C1 segment of cervical spinal cord (tissue), 14 donors: ENCODE measurements around the gene CHST15.
"Not testable (repeated sequence)": the region's sequence is repeated elsewhere in the genome, so short reads cannot be mapped to it uniquely, and the experiment has no call there.

ENCODE experiments used
- DNase-seq, 14 donors: peaks; one replicate each; lab custom pipeline; 2025; lab: John Stamatoyannopoulos, UW

Gene CHST15

DNA sequence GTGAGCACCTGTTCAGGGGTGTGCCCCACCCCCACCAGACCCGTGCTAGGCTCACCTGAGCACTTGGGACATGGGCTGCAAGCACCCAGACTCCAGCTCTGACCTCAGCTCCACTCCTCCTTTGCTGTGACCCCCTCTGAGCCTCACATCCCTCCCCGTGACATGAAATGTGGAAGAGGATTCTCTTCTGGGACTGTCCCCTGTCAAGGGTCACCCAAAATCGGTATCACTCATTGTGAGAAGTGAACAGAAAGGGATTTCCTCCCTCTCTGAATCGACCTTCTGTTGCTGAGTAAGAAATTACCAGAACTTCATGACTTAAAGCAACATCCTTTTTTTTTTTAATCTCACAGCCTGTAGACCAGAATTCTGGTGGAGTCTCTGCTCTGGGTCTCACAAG lies 6.2 kb upstream of the CHST15 start:
- no peak for DNase-seq

DNA sequence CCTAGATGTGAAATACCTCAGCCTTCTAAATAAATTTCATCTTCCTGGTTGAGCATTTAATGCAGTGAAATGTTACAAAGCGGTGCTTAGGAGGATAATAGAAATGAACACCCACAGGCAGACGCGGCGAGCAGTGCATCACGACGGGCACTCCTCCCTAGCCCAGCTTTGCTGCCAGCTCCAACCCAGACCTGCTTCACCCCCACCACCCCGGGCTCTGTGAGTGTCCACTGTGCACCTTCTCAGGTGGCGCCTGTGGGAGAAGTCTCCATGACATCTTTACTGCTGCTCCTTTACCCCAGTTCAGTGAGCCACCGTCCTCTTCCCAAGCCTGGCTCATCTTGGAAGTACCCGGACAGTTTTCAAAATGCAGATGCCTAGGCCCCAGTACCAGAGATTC lies 5.2 kb upstream of the CHST15 start:
- no peak for DNase-seq

- DNase-seq: no peak
These were observed 4.5 kb upstream of the CHST15 start for GRCh38 chr10:124097883-124098282.

DNA sequence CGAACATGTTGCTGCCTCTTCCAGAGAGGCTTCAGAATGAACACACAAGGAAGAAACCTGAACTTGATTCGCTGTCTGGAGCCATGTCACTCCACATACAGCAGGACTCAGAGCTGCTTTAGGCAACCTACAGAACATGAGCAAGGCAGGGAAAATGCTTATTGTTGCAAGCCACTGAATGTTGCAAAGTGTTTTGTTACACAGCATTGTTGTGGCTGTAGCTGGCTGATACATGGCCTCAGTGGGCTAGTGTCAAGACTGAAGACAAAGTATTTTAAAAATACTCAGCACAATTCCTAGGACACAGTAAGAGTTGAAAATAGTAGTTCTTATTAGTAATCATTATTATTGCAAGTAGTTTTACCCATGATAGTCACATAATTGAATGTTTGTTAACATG lies 3.1 kb upstream of the CHST15 start:
- no peak for DNase-seq

GRCh38 chr10:124095801-124096200 lies 2.4 kb upstream of the CHST15 start:
- DNase-seq: not testable (repeated sequence)

- DNase-seq: no peak
These were observed 1.7 kb upstream of the CHST15 start for GRCh38 chr10:124095096-124095495.

GRCh38 chr10:124094419-124094785 lies 1.0 kb upstream of the CHST15 start:
- DNase-seq: peak in 7 of 14 donors; percentile 15 to 77 (median 72)

- peak in 8 of 14 donors; percentile 36 to 77 (median 70) for DNase-seq
These were observed 498 bp upstream of the CHST15 start for GRCh38 chr10:124093774-124094418.

DNA sequence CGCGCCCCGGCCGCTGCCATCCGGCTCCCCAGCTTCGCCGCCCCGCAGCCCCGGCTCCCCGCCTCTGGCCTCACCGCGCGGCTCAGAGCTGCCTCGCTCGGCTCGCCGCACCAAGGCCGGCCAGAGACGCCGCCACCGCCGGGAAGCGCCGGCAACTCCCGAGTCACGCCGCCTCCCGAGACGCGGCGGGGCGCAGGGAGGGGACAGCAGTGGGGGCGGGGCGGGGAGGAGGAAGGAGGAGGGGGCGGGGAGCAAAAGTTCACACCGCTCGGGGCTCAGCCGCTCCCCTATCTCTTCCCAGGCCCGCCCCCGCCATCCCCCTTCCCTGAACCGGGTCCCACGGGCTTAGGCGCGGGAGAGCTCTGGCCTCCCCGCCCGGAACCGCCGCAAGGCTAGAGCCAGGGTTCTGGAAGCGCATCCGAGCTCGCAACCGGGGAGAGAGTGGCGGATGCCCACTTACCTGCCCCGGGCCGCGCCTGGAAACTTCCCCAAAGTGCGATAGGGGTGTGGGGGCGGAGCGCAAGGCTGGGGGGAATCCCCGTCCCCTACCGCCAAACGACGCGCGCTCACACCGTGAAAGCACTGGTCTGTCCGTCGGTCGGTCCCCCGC lies 1.0 kb downstream of the CHST15 start:
- DNase-seq: peak in 11 of 14 donors; percentile 22 to 80 (median 72)

DNA sequence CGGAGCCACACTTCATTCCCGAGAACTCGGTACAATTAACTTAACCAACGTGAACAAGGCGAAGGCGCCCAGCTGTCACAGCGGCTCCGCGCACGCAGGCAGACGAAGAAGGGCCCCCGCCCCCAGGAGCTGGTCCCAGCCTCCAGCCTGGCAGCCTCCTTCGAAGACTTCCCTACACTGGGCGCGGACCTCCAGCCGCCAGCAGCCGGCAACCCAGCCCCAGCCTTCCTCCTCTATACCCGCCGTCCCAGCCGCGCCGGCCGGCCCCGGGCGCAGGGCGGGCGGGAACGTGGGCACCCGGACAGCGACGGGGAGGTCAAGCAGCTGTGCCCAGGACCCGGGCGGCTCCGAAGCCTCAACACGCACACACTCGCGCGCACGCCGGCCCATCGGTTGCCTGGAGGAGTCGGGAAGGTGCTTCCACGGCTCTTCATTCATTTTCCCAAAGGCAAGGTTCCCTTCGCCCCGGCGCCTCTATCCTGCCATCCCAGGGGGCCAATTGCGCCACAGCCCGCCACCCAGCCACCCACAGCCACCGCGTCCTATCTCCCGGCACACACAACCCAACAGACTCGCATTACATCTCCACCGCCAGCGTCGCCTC lies 1.6 kb downstream of the CHST15 start:
- DNase-seq: peak in 6 of 14 donors; percentile 15 to 60 (median 52)

DNA sequence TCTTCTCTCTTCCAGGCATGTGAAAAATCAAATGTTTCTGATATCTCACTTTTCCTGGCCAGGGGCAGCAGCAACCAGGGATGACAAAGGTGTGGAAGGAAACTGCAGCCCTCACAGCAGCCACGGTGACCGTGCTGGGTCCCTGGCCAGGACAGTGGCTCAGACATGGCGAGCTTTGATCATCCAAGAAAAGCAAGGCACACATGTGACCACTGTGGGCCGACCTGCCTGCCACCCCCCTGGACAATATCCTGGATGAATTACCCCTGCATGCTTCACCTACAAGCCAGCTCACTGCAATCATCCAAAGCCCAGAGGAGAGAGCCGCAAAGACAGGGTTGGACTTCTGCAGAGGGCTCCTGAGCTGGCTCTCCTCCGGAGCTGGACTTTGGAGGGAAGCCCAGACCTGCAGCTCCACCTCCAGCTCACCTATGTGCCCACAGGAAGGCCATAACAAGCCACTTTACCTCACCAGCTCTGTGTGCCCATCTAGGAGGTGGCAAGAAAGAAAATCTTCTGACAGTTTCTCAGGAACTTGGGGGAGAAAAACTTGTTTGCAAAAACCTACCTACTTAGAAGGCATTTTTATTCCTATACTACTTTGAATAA lies 2.7 kb downstream of the CHST15 start:
- DNase-seq: no peak

- no peak for DNase-seq
These were observed 3.5 kb downstream of the CHST15 start for GRCh38 chr10:124089859-124090258.

GRCh38 chr10:124088915-124089314 lies 4.5 kb downstream of the CHST15 start:
- DNase-seq: no peak

DNA sequence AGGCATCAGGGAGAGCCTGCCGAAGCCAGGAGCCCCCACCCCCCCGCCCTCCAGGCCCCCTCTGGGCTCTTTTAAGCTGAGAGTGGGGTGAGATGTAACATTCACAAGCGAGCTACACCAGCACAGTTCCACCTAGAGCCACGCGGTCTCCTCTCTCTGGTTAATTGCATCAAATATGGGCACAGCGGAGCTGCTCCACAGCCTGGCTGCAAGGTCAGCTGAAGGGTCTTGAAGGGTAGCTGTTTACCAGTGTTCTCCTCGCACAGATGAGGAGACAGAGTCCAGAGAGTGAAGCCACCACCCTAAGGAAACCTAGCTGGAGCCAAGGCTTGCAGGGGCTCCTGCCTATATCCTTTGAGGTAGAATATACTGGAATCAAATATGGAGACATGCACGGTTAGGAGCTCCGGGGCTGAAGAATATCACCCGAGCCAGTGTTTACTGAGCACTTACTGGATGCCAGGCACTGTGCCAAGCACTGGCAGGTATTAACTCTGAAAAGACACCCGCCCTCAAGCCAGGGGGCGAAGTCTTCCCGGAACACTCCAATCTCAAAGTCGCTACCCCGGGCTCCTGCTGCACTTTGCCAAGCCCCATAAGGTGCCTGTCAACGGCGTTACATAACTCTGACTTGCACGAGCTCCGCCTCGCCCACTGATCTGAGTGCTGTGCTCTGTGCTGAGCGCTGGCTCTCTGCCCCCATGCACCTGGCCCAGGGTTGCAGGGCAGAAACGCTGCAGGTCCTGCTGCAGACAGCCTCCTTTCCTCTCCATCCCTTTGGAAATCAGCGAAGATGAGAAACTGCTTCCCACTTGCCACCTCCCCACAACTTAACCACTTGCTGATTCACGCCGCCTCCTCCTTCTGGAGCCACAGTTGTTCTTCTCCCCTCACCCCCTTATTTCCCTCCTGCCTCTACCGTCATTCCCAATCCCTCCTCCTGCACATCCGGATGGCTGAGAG lies 5.4 kb downstream of the CHST15 start:
- no peak for DNase-seq

- DNase-seq: no peak
These were observed 6.4 kb downstream of the CHST15 start for GRCh38 chr10:124086787-124087671.

GRCh38 chr10:124086097-124086710 lies 7.2 kb downstream of the CHST15 start:
- DNase-seq: no peak

GRCh38 chr10:124085680-124086079 lies 7.7 kb downstream of the CHST15 start:
- DNase-seq: no peak

DNA sequence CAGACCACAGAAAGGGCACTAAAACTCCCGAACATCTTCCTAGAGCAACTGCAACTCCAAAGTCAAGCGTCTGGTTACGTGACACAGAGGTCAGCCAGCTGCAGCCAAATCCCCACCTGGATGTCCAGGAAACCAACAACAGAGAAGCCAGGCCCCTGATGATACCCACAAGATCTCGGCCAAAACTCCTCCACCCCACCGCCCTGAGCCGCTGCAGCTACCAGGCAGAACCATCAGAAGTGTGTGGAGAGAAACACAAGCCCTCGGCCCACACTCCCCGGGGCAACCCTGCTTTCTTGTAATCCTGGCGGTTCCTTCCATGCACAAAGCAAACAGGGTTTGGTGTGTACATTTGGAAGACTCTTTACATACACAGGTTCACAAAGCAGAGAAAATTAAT lies 8.7 kb downstream of the CHST15 start:
- DNase-seq: no peak

DNA sequence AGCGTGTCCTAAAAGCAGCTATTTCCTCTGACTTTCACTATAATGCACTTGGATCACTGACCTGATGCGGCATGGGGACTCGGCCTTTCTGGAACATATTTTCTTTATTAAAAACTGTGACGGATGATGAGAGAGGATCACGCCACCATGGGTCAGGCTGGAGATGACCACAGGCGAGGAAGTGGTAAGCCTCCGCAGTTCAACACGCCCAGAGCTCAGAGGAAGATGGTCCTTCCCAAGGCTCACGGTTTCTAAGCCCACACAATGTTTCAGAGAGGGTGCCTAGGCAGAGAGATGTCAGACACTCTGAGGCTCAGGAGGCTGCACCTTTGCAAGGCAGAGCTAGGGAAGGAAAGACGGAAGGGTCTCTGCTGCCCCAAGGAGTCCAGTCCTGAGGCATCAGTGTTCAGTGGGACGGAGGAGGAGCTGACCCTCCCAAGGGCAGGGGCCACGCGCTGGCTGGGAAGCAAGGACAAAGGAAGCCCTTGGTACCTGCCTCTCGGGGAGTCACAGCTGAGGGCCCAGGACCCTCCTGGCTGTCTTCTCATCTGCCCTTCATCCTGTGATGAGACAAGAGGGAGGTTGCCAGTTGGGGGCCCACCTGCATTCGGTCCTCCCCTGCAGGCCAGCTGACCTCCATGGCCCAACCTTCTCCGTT lies 9.5 kb downstream of the CHST15 start:
- no peak for DNase-seq
